ENCODE measurements around the gene ANAPC7.
A peak's percentile ranks its signal among the peaks of the same experiment; 100 is the strongest.
"Not testable (repeated sequence)": the region's sequence is repeated elsewhere in the genome, so short reads cannot be mapped to it uniquely, and the experiment has no call there.

The ANAPC7 gene

GRCh38 chr12:110431957-110432587 lies 28.6 kb upstream of the ANAPC7 start:
- no peak overlapping the region for H3K4me3 ChIP-seq (ENCODE audit: low read depth, low read length)
- CTCF ChIA-PET = interaction anchor here (0.6 to 2.9 kb wide), 51 partner anchors 10 to 774 kb away, joined by 3 to 28 read pairs (median 4); partner anchors contain the start of genes ANAPC7, FAM216A and GPN3
- no peaks in the 10 kb centered on the region for H3K4me1 ChIP-seq (ENCODE audit: control insufficient read depth, insufficient read depth, low read length)
- POLR2A ChIA-PET = interaction anchor here (0.5 to 2.0 kb wide), 6 partner anchors 18 to 444 kb away, joined by 3 to 10 read pairs (median 8); partner anchors contain the start of genes ANAPC7, ARPC3, FAM216A and GPN3
- no peak overlapping the region for H3K27ac ChIP-seq (ENCODE audit: extremely low read depth, low read depth, low read length)
- no peak for TF ChIP-seq ZFP69B (tag by site-specific recombination; IDR thresholded peaks at IDR 0.05)
- H3K36me3 ChIP-seq (ENCODE audit: control insufficient read depth in 2 of 2, insufficient read depth in 1 of 2, low read length in 2 of 2) = peaks cover 17 to 22% of the 10 kb centered on the region in 2 experiments
- H3K9me3 ChIP-seq (ENCODE audit: control insufficient read depth, insufficient read depth, low read depth, low read length) = no peaks in the 10 kb centered on the region

DNA sequence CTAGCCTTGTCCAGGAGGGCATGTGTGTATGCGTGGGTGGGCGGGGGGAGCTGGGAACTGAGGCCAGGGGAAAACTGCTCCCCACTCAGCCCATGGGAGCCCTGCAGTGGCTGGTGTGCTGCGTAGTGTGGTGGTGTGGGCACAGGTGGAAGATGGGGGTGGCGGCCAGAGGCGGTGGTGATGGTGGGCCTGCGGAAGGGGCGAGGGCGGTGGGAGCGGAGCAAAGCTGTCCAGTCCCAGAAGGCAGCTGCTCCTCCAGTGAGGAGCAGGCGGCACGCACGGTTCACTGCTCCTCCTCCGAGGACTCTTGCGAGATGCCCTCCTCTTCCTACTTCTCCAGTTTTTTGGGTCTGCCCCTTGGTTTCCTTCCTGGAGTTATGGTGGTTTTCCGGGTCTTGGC lies 26.2 kb upstream of the ANAPC7 start:
- H3K36me3 ChIP-seq (ENCODE audit: control insufficient read depth in 2 of 2, insufficient read depth in 1 of 2, low read length in 2 of 2); H3K4me3 ChIP-seq (ENCODE audit: low read depth, low read length); H3K4me1 ChIP-seq (ENCODE audit: control insufficient read depth, insufficient read depth, low read length); POLR2A ChIA-PET; H3K27ac ChIP-seq (ENCODE audit: extremely low read depth, low read depth, low read length); H3K9me3 ChIP-seq (ENCODE audit: control insufficient read depth, insufficient read depth, low read depth, low read length): not testable (repeated sequence)
- CTCF ChIA-PET = interaction anchor here (0.7 kb wide), 1 partner anchor 23 kb away, joined by 3 read pairs; no protein-coding TSS in a partner anchor

DNA sequence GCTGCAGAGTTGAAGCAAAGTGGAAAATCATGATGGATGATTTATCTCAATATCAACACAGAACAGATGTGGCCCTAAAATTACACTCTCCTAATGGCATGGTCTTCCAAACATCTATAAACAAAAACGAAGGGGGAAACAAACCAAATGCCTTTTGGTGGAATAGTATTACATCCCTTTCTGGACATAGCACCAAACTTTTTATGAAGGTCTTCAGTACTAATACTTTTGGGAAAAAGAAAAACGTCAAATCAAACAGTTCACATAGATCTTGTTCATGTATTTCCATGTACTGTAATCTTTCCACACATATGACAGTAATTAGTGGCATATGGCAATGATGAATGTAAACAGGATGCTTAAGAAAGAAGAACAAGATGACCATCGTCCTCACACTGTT lies 22.9 kb upstream of the ANAPC7 start:
- TF ChIP-seq ZNF132 (tag by site-specific recombination; IDR thresholded peaks at IDR 0.05; ENCODE audit: borderline replicate concordance) = no peak
- TF ChIP-seq, protein P1, sequence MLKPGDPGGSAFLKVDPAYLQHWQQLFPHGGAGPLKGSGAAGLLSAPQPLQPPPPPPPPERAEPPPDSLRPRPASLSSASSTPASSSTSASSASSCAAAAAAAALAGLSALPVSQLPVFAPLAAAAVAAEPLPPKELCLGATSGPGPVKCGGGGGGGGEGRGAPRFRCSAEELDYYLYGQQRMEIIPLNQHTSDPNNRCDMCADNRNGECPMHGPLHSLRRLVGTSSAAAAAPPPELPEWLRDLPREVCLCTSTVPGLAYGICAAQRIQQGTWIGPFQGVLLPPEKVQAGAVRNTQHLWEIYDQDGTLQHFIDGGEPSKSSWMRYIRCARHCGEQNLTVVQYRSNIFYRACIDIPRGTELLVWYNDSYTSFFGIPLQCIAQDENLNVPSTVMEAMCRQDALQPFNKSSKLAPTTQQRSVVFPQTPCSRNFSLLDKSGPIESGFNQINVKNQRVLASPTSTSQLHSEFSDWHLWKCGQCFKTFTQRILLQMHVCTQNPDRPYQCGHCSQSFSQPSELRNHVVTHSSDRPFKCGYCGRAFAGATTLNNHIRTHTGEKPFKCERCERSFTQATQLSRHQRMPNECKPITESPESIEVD (tag by site-specific recombination; IDR thresholded peaks at IDR 0.05) = 0 out of 2 replicates have a peak, but pooled peaks have one; percentile 2
- Histone ChIP-seq H3K4me3 (ENCODE audit: low read depth, low read length) (no peak overlapping the region), H3K36me3 (ENCODE audit: control insufficient read depth in 2 of 2, insufficient read depth in 1 of 2, low read length in 2 of 2) (no peaks in the 10 kb centered on the region), H3K4me1 (ENCODE audit: control insufficient read depth, insufficient read depth, low read length) (no peaks in the 10 kb centered on the region), H3K9me3 (ENCODE audit: control insufficient read depth, insufficient read depth, low read depth, low read length) (no peaks in the 10 kb centered on the region), H3K27ac (ENCODE audit: extremely low read depth, low read depth, low read length) (no peak overlapping the region)
- ChIA-PET POLR2A (no interaction called here), CTCF (no interaction called here)

- POLR2A ChIA-PET = no interaction called here
- Histone ChIP-seq H3K4me3 (ENCODE audit: low read depth, low read length) (no peak overlapping the region), H3K27ac (ENCODE audit: extremely low read depth, low read depth, low read length) (no peak overlapping the region), H3K4me1 (ENCODE audit: control insufficient read depth, insufficient read depth, low read length) (no peaks in the 10 kb centered on the region), H3K36me3 (ENCODE audit: control insufficient read depth in 2 of 2, insufficient read depth in 1 of 2, low read length in 2 of 2) (no peaks in the 10 kb centered on the region), H3K9me3 (ENCODE audit: control insufficient read depth, insufficient read depth, low read depth, low read length) (no peaks in the 10 kb centered on the region)
- CTCF ChIA-PET = no interaction called here
- TF ChIP-seq ZNF211 (tag by site-specific recombination; IDR thresholded peaks at IDR 0.05; ENCODE audit: low read depth) (no peak), ZNF404 (tag by site-specific recombination; IDR thresholded peaks at IDR 0.05) (no peak), BCL11B (tag by site-specific recombination; IDR thresholded peaks at IDR 0.05; ENCODE audit: low read depth) (no peak), ZNF785 (tag by site-specific recombination; IDR thresholded peaks at IDR 0.05) (no peak), ZNF350 (tag by site-specific recombination; IDR thresholded peaks at IDR 0.05) (no peak), ZNF280C (tag by site-specific recombination; IDR thresholded peaks at IDR 0.05) (no peak), ZEB2 (tag by site-specific recombination; IDR thresholded peaks at IDR 0.05) (no peak), AEBP2 (tag by site-specific recombination; IDR thresholded peaks at IDR 0.05; ENCODE audit: borderline replicate concordance) (no peak), ZNF335 (tag by site-specific recombination; conservative IDR thresholded peaks at IDR 0.05) (no peak), ZNF398 (tag by site-specific recombination; IDR thresholded peaks at IDR 0.05) (no peak)
- TF ChIP-seq, protein P2, sequence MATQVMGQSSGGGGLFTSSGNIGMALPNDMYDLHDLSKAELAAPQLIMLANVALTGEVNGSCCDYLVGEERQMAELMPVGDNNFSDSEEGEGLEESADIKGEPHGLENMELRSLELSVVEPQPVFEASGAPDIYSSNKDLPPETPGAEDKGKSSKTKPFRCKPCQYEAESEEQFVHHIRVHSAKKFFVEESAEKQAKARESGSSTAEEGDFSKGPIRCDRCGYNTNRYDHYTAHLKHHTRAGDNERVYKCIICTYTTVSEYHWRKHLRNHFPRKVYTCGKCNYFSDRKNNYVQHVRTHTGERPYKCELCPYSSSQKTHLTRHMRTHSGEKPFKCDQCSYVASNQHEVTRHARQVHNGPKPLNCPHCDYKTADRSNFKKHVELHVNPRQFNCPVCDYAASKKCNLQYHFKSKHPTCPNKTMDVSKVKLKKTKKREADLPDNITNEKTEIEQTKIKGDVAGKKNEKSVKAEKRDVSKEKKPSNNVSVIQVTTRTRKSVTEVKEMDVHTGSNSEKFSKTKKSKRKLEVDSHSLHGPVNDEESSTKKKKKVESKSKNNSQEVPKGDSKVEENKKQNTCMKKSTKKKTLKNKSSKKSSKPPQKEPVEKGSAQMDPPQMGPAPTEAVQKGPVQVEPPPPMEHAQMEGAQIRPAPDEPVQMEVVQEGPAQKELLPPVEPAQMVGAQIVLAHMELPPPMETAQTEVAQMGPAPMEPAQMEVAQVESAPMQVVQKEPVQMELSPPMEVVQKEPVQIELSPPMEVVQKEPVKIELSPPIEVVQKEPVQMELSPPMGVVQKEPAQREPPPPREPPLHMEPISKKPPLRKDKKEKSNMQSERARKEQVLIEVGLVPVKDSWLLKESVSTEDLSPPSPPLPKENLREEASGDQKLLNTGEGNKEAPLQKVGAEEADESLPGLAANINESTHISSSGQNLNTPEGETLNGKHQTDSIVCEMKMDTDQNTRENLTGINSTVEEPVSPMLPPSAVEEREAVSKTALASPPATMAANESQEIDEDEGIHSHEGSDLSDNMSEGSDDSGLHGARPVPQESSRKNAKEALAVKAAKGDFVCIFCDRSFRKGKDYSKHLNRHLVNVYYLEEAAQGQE (tag by site-specific recombination; IDR thresholded peaks at IDR 0.05) = no peak
These were observed 20.7 kb upstream of the ANAPC7 start for GRCh38 chr12:110424237-110424636.

Measured in HEK293 (cell line).